Measurements from ENCODE around the gene SMAD5. TPM values are rescaled to one million over a fixed set of nuclear protein-coding genes. Genes with fewer than 3 reads are reported as not detected.

SMAD5 gene
- total RNA-seq, 1 donor from 2014 or later, result 30.4 TPM

DNA sequence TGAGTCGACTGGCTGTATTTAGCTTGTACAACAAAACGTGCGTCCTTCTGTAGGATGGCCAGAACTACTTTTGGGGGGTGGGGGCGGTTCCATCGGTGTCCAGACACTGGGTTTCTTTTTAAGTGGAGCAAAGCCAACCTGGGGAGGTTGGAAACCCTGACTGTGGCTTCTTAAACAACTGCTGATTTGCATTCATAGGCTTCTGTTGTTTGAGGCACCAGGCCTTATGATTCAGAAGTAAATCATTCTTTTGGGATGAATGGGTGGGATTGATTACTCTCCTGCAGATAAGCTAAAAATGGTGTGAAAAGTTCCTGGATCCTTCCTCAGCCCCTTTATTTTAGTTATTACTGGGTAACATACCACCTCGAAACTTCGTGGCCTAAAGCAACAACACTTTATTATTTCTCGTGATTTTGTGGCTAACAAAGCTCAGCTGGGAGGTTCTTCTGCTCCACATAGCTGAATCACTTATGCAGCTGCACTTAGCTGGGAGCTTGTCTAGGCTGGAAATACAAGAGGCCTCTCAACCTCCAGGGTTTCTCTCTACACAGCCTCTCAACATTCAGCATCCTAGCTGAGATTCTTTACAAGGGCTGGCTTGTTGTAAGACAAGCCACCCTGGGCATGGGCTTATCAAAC, 72.5 kb downstream of the SMAD5 start:
- TF ChIP-seq, protein P1, sequence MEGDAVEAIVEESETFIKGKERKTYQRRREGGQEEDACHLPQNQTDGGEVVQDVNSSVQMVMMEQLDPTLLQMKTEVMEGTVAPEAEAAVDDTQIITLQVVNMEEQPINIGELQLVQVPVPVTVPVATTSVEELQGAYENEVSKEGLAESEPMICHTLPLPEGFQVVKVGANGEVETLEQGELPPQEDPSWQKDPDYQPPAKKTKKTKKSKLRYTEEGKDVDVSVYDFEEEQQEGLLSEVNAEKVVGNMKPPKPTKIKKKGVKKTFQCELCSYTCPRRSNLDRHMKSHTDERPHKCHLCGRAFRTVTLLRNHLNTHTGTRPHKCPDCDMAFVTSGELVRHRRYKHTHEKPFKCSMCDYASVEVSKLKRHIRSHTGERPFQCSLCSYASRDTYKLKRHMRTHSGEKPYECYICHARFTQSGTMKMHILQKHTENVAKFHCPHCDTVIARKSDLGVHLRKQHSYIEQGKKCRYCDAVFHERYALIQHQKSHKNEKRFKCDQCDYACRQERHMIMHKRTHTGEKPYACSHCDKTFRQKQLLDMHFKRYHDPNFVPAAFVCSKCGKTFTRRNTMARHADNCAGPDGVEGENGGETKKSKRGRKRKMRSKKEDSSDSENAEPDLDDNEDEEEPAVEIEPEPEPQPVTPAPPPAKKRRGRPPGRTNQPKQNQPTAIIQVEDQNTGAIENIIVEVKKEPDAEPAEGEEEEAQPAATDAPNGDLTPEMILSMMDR (IDR thresholded peaks at IDR 0.05), result no peak
- no peaks in the 10 kb centered on the region for H3K9me3 Mint-ChIP-seq
- ChIA-PET CTCF (no interaction called here), POLR2A (no interaction called here)
- H3K27ac Mint-ChIP-seq, result no peak overlapping the region
- no peaks in the 10 kb centered on the region for H3K36me3 Mint-ChIP-seq (ENCODE audit: low read depth)
- no peak overlapping the region for H3K4me3 Mint-ChIP-seq
- H3K4me1 Mint-ChIP-seq, result no peaks in the 10 kb centered on the region
- DNase-seq, result no peak
- no peak for ATAC-seq (ENCODE audit: low read depth)
- H3K27me3 Mint-ChIP-seq, result peaks cover 8% of the 10 kb centered on the region
- intact Hi-C loops (cut with micrococcal nuclease), result no loop called here

DNA sequence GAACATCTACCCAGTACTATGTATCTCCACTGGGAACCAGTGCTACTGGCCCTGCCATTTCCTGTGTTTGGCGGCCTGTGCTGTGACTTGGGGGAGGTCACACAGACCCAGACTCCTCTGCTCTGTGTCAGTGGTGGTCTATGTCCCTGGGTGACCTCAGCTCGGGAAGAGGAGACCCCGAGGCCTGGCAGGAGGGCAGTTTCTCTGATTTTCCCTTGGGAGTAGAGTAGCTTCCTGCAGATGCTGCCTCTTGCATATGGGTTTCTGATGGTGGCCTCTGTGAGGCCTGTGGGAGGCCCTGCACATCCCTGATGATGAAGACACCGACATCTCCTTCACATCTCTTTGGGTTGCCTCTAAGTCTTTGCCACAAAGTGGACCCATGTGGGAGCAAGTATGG, 73.3 kb downstream of the SMAD5 start:
- CTCF ChIA-PET, result no interaction called here
- no peak for ATAC-seq (ENCODE audit: low read depth)

DNA sequence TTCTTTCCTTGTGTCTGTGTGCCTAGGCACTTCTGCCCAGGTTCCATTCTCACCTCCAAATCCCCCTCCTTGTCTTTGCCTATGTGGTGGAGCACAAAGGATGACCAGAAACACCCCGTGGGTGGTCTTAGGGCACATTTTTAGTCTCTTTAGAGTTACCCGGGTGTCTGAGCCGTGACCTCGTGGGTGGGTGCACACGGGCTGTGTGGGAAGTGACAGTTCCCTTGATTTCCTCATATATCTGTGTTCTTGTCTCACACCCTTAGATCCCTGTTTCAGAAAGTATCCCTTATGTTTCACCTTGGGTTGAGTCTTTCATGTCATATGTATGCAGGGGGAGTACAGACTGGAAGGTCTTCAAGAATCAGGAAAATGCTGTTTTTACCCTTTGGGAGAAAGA, 73.7 kb downstream of the SMAD5 start:
- H3K9me3 Mint-ChIP-seq, result no peaks in the 10 kb centered on the region
- H3K27ac Mint-ChIP-seq, result no peak overlapping the region
- ChIA-PET POLR2A (no interaction called here), CTCF (no interaction called here)
- TF ChIP-seq, protein P1 (IDR thresholded peaks at IDR 0.05), result no peak
- intact Hi-C loops (cut with micrococcal nuclease), result no loop called here
- ATAC-seq (ENCODE audit: low read depth) (no peak), DNase-seq (no peak)
- no peak overlapping the region for H3K4me3 Mint-ChIP-seq
- H3K4me1 Mint-ChIP-seq, result no peaks in the 10 kb centered on the region
- H3K36me3 Mint-ChIP-seq (ENCODE audit: low read depth), result no peaks in the 10 kb centered on the region
- H3K27me3 Mint-ChIP-seq, result peaks cover 12% of the 10 kb centered on the region

More for the DNA sequence above, 73.3 kb downstream of the SMAD5 start:
- DNase-seq, result no peak
- Mint-ChIP-seq H3K4me3 (no peak overlapping the region), H3K27ac (no peak overlapping the region), H3K36me3 (ENCODE audit: low read depth) (no peaks in the 10 kb centered on the region), H3K4me1 (no peaks in the 10 kb centered on the region), H3K9me3 (no peaks in the 10 kb centered on the region), H3K27me3 (peaks cover 9% of the 10 kb centered on the region)
- intact Hi-C loops (cut with micrococcal nuclease), result no loop called here
- POLR2A ChIA-PET, result no interaction called here
- TF ChIP-seq, protein P1 (IDR thresholded peaks at IDR 0.05), result no peak

DNA sequence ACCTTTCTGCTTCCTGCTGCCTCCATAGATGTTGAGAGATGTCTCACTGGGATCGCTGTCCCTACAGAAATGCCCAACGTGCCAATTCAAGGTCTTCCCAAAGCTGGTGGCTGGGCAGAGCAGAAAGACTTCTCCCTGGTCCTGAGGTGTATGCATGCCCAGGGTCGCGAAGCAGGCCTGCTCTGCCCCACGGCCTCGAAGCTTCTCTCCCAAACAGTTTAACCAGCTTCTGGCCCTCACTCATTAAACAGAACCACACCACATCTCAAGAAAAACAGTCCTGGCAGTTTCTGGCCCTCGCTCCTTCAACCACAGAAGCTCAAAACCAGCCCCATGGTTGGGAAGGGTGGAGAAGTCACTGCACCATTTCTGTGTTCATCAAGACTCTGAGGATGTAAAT, 75.0 kb downstream of the SMAD5 start:
- peaks cover 16% of the 10 kb centered on the region for H3K27me3 Mint-ChIP-seq
- ATAC-seq (ENCODE audit: low read depth), result no peak
- no peaks in the 10 kb centered on the region for H3K36me3 Mint-ChIP-seq (ENCODE audit: low read depth)
- no peaks in the 10 kb centered on the region for H3K9me3 Mint-ChIP-seq
- H3K4me3 Mint-ChIP-seq, result no peak overlapping the region
- intact Hi-C loops (cut with micrococcal nuclease), result no loop called here
- TF ChIP-seq, protein P1 (IDR thresholded peaks at IDR 0.05), result no peak
- H3K4me1 Mint-ChIP-seq, result no peaks in the 10 kb centered on the region
- POLR2A ChIA-PET, result no interaction called here
- DNase-seq, result no peak
- H3K27ac Mint-ChIP-seq, result no peak overlapping the region
- CTCF ChIA-PET, result no interaction called here

GRCh38 chr5:136208916-136209315, 76.3 kb downstream of the SMAD5 start:
- ATAC-seq (ENCODE audit: low read depth), result no peak
- H3K36me3 Mint-ChIP-seq (ENCODE audit: low read depth), result no peaks in the 10 kb centered on the region
- no peaks in the 10 kb centered on the region for H3K4me1 Mint-ChIP-seq
- POLR2A ChIA-PET, result no interaction called here
- TF ChIP-seq, protein P1 (IDR thresholded peaks at IDR 0.05), result no peak
- CTCF ChIA-PET, result no interaction called here
- H3K27me3 Mint-ChIP-seq, result peaks cover 19% of the 10 kb centered on the region
- intact Hi-C loops (cut with micrococcal nuclease), result no loop called here
- DNase-seq, result no peak
- H3K9me3 Mint-ChIP-seq, result no peaks in the 10 kb centered on the region
- no peak overlapping the region for H3K27ac Mint-ChIP-seq
- H3K4me3 Mint-ChIP-seq, result no peak overlapping the region

Data from activated B cell treated with CpG ODN at 0.5 μM for 24 hours (primary cell).